ENCODE measurements around the gene CRELD2.

The CRELD2 gene

DNA sequence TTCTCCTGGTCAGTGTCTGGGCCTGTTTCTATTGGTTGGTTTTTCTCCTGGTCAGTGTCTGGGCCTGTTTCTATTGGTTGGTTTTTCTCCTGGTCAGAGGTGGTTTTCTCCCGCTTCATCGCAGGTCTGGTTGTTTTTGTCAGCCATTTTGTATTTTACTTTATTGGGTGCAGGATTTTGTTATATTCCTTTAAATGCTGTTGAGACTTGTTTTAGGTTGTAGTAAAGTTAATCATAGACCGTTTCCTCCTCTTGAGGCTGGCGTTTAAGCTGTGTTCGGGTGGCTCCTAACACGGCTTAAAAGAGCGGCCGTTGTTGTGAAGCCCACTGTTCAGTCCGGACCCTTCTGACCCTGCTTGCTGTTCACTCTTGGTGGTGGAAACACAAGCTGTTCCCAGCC, 38.6 kb upstream of the CRELD2 start:
- no peak for TF ChIP-seq POLR2AphosphoS5 (IDR thresholded peaks at IDR 0.05; ENCODE audit: low read depth, low read length)
- TF ChIP-seq FOXP2 (optimal IDR thresholded peaks at IDR 0.05; ENCODE audit: borderline replicate concordance, extremely low read depth, extremely low read length, insufficient read depth), result no peak
- no peak for TF ChIP-seq SIN3A (IDR thresholded peaks at IDR 0.05; ENCODE audit: borderline replicate concordance, insufficient read depth, low read length)
- TF ChIP-seq, protein P1, sequence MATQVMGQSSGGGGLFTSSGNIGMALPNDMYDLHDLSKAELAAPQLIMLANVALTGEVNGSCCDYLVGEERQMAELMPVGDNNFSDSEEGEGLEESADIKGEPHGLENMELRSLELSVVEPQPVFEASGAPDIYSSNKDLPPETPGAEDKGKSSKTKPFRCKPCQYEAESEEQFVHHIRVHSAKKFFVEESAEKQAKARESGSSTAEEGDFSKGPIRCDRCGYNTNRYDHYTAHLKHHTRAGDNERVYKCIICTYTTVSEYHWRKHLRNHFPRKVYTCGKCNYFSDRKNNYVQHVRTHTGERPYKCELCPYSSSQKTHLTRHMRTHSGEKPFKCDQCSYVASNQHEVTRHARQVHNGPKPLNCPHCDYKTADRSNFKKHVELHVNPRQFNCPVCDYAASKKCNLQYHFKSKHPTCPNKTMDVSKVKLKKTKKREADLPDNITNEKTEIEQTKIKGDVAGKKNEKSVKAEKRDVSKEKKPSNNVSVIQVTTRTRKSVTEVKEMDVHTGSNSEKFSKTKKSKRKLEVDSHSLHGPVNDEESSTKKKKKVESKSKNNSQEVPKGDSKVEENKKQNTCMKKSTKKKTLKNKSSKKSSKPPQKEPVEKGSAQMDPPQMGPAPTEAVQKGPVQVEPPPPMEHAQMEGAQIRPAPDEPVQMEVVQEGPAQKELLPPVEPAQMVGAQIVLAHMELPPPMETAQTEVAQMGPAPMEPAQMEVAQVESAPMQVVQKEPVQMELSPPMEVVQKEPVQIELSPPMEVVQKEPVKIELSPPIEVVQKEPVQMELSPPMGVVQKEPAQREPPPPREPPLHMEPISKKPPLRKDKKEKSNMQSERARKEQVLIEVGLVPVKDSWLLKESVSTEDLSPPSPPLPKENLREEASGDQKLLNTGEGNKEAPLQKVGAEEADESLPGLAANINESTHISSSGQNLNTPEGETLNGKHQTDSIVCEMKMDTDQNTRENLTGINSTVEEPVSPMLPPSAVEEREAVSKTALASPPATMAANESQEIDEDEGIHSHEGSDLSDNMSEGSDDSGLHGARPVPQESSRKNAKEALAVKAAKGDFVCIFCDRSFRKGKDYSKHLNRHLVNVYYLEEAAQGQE (IDR thresholded peaks at IDR 0.05; ENCODE audit: insufficient read depth in 1 of 2, low read depth in 2 of 2, low read length in 2 of 2), result no peak
- no peak for TF ChIP-seq TAF1 (IDR thresholded peaks at IDR 0.05; ENCODE audit: borderline replicate concordance, insufficient read depth, low read length)

DNA sequence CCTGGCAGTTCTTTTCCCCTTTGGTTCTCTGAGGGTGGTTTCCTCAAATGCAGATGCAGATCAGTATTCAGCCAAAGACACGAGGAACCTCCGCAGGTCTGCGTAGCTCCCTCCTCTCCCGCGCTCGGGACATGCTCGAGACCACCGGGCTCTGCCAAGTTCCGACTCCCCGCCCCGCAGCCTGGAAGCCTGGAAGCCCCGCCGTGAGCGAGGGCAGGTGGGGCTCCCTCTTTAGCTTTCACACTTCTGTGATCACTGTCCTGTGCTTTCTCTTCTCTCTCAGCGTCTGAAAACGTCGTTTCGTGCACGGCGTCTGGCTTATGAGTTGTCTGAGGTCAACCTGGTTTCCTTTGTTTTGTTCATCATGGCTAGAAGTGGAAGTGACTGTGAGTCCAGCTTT, 38.2 kb upstream of the CRELD2 start:
- TF ChIP-seq TAF1 (IDR thresholded peaks at IDR 0.05; ENCODE audit: borderline replicate concordance, insufficient read depth, low read length), result no peak
- no peak for TF ChIP-seq POLR2AphosphoS5 (IDR thresholded peaks at IDR 0.05; ENCODE audit: low read depth, low read length)
- no peak for TF ChIP-seq SIN3A (IDR thresholded peaks at IDR 0.05; ENCODE audit: borderline replicate concordance, insufficient read depth, low read length)
- TF ChIP-seq, protein P1 (IDR thresholded peaks at IDR 0.05; ENCODE audit: insufficient read depth in 1 of 2, low read depth in 2 of 2, low read length in 2 of 2), result no peak
- no peak for TF ChIP-seq FOXP2 (optimal IDR thresholded peaks at IDR 0.05; ENCODE audit: borderline replicate concordance, extremely low read depth, extremely low read length, insufficient read depth)

DNA sequence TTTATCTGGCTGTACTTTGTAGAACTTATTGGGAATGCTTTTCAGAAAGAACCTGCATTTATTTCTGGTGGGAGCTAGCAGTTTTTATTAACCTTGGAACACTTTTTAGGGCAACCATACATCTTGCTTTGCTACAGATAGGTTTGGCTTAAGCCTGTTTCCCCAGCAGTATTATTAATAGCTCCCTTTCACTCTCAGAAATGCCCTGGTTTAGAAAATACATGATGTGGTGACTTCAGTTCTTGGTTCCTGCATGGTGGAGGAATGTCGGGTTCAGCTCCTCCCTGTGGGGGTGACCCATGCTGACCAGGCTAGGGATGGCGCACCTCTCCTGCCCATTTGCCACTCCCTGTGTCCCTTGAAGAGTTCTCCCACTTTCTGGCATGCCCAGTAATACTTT, 36.6 kb upstream of the CRELD2 start:
- TF ChIP-seq, protein P1 (IDR thresholded peaks at IDR 0.05; ENCODE audit: insufficient read depth in 1 of 2, low read depth in 2 of 2, low read length in 2 of 2), result no peak
- TF ChIP-seq FOXP2 (optimal IDR thresholded peaks at IDR 0.05; ENCODE audit: borderline replicate concordance, extremely low read depth, extremely low read length, insufficient read depth) (no peak), POLR2AphosphoS5 (IDR thresholded peaks at IDR 0.05; ENCODE audit: low read depth, low read length) (no peak), SIN3A (IDR thresholded peaks at IDR 0.05; ENCODE audit: borderline replicate concordance, insufficient read depth, low read length) (no peak), TAF1 (IDR thresholded peaks at IDR 0.05; ENCODE audit: borderline replicate concordance, insufficient read depth, low read length) (no peak)

DNA sequence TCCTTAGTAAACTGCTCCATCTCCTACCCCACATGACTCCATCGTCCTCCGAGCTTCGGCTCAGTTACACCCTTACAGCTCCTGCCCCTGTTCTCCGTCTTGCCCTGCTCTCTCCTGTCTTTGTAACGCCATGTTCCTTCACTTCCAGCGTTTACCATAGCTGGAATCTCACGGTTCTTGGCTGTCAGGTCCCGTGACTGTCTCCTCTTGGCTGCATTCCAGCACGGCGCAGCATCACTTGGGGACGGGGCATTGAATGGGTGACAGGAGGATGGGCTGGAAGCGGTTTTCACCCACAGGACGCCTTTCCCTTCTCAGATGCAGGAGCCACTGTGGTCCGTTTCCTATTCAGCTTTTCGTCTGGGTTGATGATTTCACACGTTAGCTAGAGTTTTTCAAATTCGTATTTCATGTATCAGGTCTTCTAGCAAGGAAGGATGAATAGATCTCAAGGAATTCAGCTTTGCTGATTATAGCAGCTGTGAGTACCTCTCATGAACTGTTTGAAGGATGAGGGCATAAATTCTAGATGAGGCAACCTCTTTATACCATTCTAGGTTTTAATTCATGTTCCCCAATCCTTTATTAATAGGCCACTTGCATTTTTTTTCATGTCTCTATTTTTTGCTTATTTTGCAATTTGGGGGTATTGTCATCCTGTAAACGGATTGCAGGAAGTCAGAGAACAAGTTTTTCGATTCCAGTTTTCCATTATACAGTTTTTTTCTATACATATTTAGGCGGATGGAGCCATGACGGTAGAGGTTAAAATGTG, 35.7 kb upstream of the CRELD2 start:
- no peak for TF ChIP-seq SIN3A (IDR thresholded peaks at IDR 0.05; ENCODE audit: borderline replicate concordance, insufficient read depth, low read length)
- no peak for TF ChIP-seq TAF1 (IDR thresholded peaks at IDR 0.05; ENCODE audit: borderline replicate concordance, insufficient read depth, low read length)
- TF ChIP-seq FOXP2 (optimal IDR thresholded peaks at IDR 0.05; ENCODE audit: borderline replicate concordance, extremely low read depth, extremely low read length, insufficient read depth), result no peak
- TF ChIP-seq POLR2AphosphoS5 (IDR thresholded peaks at IDR 0.05; ENCODE audit: low read depth, low read length), result no peak
- TF ChIP-seq, protein P1 (IDR thresholded peaks at IDR 0.05; ENCODE audit: insufficient read depth in 1 of 2, low read depth in 2 of 2, low read length in 2 of 2), result no peak

Measured in PFSK-1 (cell line).